ENCODE results near the gene EIF3CL.
"Not testable (repeated sequence)": the region's sequence is repeated elsewhere in the genome, so short reads cannot be mapped to it uniquely, and the experiment has no call there.

EIF3CL gene, protein sequence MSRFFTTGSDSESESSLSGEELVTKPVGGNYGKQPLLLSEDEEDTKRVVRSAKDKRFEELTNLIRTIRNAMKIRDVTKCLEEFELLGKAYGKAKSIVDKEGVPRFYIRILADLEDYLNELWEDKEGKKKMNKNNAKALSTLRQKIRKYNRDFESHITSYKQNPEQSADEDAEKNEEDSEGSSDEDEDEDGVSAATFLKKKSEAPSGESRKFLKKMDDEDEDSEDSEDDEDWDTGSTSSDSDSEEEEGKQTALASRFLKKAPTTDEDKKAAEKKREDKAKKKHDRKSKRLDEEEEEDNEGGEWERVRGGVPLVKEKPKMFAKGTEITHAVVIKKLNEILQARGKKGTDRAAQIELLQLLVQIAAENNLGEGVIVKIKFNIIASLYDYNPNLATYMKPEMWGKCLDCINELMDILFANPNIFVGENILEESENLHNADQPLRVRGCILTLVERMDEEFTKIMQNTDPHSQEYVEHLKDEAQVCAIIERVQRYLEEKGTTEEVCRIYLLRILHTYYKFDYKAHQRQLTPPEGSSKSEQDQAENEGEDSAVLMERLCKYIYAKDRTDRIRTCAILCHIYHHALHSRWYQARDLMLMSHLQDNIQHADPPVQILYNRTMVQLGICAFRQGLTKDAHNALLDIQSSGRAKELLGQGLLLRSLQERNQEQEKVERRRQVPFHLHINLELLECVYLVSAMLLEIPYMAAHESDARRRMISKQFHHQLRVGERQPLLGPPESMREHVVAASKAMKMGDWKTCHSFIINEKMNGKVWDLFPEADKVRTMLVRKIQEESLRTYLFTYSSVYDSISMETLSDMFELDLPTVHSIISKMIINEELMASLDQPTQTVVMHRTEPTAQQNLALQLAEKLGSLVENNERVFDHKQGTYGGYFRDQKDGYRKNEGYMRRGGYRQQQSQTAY

DNA sequence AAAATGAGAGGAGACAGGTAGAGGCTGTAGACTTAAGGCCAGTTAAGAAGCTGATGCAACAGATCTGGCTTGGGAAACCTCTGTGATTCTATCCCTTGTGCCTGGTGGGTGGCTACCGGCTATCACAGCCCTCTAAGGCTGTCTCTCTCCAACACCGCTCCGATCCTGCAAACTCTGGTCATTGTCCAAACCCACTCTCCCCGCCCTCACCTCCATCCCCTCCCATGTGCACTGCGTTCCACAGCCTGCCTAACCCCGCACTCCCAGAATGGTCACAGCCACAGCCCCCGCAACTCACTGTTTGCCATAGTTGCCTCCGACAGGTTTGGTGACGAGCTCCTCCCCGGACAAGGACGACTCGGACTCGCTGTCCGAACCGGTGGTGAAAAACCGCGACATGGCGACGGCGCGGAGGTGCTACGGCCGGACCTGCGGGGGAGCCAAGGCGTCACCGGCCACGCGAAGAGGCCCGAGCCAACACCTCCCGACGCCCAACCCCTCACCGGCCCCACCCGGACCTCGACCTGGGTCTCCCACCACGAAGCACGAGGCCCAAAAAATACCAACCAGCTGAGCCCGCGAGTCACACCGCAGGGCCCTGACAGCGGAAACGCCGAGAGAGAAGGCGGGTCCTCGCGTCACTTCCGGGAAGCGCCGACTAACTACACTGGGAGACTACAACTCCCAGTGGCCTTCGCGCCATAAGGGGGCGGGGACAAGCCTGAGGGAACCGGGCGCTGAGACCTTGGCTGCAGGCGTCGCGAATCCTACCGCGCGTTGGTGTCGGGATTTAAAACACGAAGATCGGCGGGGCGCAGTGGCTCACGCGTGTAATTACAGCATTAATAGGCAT lies at the start of gene EIF3CL:
TSS of gene EIF3CL (minus strand) at position 622 of the 853 bp plus-strand sequence. CDS start at position 399, 223 bp downstream.
- in situ Hi-C loops (cut with HindIII; ENCODE audit: low pct_ligation_motif_present, low pct_unique_long_range_greater_than_20kb, low sequenced_read_pairs); DNase-seq: not testable (repeated sequence)

- in situ Hi-C loops (cut with HindIII; ENCODE audit: low pct_ligation_motif_present, low pct_unique_long_range_greater_than_20kb, low sequenced_read_pairs), result not testable (repeated sequence)
Observed at GRCh38 chr16:28447081-28447480, 43.4 kb upstream of the EIF3CL start.

DNA sequence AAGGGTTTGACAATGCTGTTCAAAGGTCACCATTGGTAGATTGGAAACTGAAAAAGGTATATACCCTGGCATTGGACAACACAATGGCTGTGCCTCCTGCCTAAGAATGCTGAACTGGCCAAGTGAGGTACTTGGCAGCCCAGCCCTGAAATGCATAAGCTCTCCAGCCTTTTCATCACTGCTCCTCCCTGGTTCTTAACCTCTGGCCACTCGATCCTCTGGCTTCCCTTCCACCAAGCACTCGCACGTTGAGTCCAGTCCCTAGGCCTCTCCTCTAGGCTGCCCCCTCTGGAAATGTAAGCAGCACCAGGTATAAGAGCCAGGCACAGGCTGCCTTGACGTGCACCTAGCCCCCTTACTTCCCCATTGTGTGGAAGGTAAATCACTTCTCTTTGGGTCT lies 42.7 kb upstream of the EIF3CL start:
- DNase-seq; in situ Hi-C loops (cut with HindIII; ENCODE audit: low pct_ligation_motif_present, low pct_unique_long_range_greater_than_20kb, low sequenced_read_pairs): not testable (repeated sequence)

More at GRCh38 chr16:28447081-28447480, 43.4 kb upstream of the EIF3CL start:
- DNase-seq, result not testable (repeated sequence)

- in situ Hi-C loops (cut with HindIII; ENCODE audit: low pct_ligation_motif_present, low pct_unique_long_range_greater_than_20kb, low sequenced_read_pairs); DNase-seq: not testable (repeated sequence)
Observed at GRCh38 chr16:28443943-28444342, 40.3 kb upstream of the EIF3CL start.

- DNase-seq; in situ Hi-C loops (cut with HindIII; ENCODE audit: low pct_ligation_motif_present, low pct_unique_long_range_greater_than_20kb, low sequenced_read_pairs): not testable (repeated sequence)
Observed at GRCh38 chr16:28438899-28439298, 35.3 kb upstream of the EIF3CL start.

DNA sequence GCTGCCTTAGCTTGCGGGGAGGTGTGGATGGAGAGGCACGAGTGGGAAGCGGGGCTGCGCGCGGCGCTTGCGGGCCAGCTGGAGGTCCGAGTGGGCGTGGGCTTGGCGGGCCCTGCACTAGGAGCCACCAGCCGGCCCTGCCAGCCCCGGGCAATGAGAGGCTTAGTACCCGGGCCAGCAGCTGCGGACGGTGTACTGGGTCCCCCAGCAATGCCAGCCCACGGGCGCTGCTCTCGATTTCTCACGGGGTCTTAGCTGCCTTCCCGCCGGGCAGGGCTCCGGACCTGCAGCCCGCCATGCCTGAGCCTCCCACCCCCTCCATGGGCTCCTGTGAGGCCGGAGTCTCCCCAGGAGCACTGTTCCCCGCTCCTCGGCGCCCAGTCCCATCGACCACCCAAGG lies 31.7 kb upstream of the EIF3CL start:
- DNase-seq; in situ Hi-C loops (cut with HindIII; ENCODE audit: low pct_ligation_motif_present, low pct_unique_long_range_greater_than_20kb, low sequenced_read_pairs): not testable (repeated sequence)

- in situ Hi-C loops (cut with HindIII; ENCODE audit: low pct_ligation_motif_present, low pct_unique_long_range_greater_than_20kb, low sequenced_read_pairs); DNase-seq: not testable (repeated sequence)
Observed at GRCh38 chr16:28426060-28426680, 22.5 kb upstream of the EIF3CL start.

- in situ Hi-C loops (cut with HindIII; ENCODE audit: low pct_ligation_motif_present, low pct_unique_long_range_greater_than_20kb, low sequenced_read_pairs); DNase-seq: not testable (repeated sequence)
Observed at GRCh38 chr16:28421071-28421750, 17.6 kb upstream of the EIF3CL start.

DNA sequence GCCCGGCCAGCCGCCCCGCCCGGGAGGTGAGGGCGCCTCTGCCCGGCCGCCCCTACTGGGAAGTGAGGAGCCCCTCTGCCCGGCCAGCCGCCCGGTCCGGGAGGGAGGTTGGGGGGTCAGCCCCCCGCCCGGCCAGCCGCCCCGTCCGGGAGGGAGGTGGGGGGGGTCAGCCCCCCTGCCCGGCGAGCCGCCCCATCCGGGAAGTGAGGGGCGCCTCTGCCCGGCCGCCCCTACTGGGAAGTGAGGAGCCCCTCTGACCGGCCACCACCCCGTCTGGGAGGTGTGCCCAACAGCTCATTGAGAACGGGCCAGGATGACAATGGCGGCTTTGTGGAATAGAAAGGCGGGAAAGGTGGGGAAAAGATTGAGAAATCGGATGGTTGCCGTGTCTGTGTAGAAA lies 13.4 kb upstream of the EIF3CL start:
- DNase-seq; in situ Hi-C loops (cut with HindIII; ENCODE audit: low pct_ligation_motif_present, low pct_unique_long_range_greater_than_20kb, low sequenced_read_pairs): not testable (repeated sequence)

DNA sequence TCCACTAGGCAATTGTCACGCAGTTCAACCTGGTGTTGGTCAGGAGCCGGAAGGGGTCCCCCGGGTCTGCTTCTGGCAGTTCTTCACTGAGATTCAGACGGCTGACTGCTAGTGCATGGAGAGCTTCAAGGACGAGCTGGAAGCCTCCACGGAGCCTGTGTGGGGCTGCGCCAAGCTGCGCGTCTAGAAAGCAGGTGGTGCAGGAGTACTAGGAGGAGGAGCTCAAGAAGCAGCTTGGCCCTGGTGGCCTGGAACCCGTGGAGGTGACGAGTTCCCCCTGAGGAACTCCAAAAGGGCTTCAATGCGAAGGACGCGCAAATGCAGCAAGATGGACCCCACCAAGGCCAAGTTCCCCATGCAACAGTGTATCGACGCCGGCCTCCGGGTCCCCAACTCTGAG lies 10.9 kb upstream of the EIF3CL start:
- peak; percentile 0 for DNase-seq
- in situ Hi-C loops (cut with HindIII; ENCODE audit: low pct_ligation_motif_present, low pct_unique_long_range_greater_than_20kb, low sequenced_read_pairs), result not testable (repeated sequence)

- DNase-seq; in situ Hi-C loops (cut with HindIII; ENCODE audit: low pct_ligation_motif_present, low pct_unique_long_range_greater_than_20kb, low sequenced_read_pairs): not testable (repeated sequence)
Observed at GRCh38 chr16:28413585-28413984, 9.9 kb upstream of the EIF3CL start.

DNA sequence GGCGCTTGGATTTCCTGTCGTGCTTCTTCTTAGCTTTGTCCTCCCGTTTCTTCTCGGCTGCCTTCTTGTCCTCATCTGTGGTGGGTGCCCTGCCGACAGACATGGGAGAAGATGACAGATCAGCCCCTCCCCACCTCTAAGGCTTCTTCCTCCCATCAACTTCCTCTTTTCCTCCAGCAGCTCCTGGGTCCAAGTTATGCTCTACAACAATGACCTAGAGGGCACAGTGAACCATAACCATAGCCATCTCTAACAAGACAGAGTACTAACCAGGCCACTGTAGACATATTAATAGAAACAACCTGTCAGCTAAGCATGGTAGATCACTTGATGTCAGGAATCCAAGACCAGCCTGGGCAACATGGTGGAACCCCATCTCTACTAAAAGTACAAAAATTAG lies 11.6 kb downstream of the EIF3CL start:
- DNase-seq; in situ Hi-C loops (cut with HindIII; ENCODE audit: low pct_ligation_motif_present, low pct_unique_long_range_greater_than_20kb, low sequenced_read_pairs): not testable (repeated sequence)

DNA sequence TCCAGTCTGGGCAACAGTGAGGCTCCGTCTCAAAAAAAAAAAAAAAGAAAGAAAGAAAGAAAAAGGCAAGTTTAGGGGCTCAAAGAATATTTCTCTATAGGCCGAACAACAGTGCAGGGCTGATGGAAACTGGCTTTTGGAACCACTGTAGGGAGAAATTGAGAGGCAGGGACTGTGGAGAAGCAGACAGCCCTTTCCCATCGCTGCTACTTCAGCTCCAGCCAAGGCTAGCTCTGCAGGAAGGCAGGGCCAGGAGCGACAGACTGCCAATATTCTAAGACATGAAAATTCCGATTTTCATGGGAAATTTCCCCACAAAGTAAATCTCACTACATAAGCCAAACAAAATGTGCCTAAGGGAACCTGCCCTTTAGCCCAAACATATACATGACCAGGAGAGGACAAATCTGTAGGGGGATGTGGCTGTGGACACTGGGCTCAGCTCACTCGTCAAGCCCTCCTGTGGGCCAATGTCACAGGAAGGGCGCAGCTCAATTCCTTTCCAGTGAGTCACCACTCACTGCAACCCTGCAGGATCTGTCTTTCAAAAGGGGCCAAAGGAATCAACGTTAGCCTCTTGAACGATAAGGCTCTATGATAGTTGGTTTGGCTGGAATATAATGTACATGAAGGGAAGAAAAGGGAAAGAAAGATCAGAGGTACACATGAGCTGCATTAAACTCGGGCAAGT lies 21.3 kb downstream of the EIF3CL start:
- DNase-seq; in situ Hi-C loops (cut with HindIII; ENCODE audit: low pct_ligation_motif_present, low pct_unique_long_range_greater_than_20kb, low sequenced_read_pairs): not testable (repeated sequence)

GRCh38 chr16:28377822-28378221 lies 25.8 kb downstream of the EIF3CL start:
- in situ Hi-C loops (cut with HindIII; ENCODE audit: low pct_ligation_motif_present, low pct_unique_long_range_greater_than_20kb, low sequenced_read_pairs); DNase-seq: not testable (repeated sequence)

DNA sequence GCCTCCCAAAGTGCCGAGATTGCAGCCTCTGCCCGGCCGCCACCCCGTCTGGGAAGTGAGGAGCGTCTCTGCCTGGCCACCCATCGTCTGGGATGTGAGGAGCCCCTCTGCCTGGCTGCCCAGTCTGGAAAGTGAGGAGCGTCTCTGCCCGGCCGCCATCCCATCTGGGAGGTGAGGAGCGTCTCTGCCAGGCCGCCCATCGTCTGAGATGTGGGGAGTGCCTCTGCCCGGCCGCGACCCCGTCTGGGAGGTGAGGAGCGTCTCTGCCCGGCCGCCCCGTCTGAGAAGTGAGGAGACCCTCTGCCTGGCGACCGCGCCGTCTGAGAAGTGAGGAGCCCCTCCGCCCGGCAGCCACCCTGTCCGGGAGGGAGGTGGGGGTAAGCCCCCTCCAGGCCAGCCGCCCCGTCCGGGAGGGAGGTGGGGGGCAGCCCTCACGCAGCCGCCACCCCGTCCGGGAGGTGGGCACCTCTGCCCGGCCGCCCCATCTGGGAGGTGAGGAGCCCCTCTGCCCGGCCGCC lies 26.5 kb downstream of the EIF3CL start:
- DNase-seq; in situ Hi-C loops (cut with HindIII; ENCODE audit: low pct_ligation_motif_present, low pct_unique_long_range_greater_than_20kb, low sequenced_read_pairs): not testable (repeated sequence)

GRCh38 chr16:28375115-28375514 lies 28.5 kb downstream of the EIF3CL start:
- in situ Hi-C loops (cut with HindIII; ENCODE audit: low pct_ligation_motif_present, low pct_unique_long_range_greater_than_20kb, low sequenced_read_pairs), result not testable (repeated sequence)

More at GRCh38 chr16:28375115-28375514, 28.5 kb downstream of the EIF3CL start:
- DNase-seq, result not testable (repeated sequence)
